RPMI7951 (cell line): ENCODE measurements around the gene ZNF831. TPM values are rescaled to one million over a fixed set of nuclear protein-coding genes. Genes with fewer than 3 reads are reported as not detected.
A peak's percentile ranks its signal among the peaks of the same experiment; 100 is the strongest.

Experiments
- DNase-seq: peaks from one replicate; pipeline ENCODE4 v3.0.0-alpha.2; 2012; ENCODE audit warnings: low read depth
- total RNA-seq: library from RNA; depleted of rRNA; stranded (reverse); fragments of >200 nt; shearing (Covaris generic); gene quantifications from 2 replicates; pipeline ENCODE4 v1.2.3, GENCODE V29; 2014

ZNF831 gene
- total RNA-seq, 1 experiment from 2014 or later: not detected

DNA sequence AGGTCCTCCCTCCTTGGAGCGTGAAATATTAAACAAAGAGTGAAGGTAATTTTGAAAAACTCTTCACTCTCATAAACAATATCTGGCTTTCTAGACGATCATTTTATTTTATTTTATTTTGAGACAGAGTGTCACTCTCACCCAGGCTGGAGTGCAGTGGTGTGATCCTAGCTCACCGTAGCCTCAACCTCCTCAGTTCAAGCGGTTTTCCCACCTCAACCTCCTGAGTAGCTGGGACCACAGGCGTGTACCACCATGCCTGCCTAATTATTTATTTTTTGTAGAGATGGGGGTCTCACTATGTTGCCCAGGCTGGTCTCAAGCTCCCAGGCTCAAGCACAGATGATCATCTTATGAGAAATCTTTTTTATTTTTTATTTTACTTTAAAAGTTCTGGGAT, 16.4 kb downstream of the ZNF831 start:
- DNase-seq: no peak

DNA sequence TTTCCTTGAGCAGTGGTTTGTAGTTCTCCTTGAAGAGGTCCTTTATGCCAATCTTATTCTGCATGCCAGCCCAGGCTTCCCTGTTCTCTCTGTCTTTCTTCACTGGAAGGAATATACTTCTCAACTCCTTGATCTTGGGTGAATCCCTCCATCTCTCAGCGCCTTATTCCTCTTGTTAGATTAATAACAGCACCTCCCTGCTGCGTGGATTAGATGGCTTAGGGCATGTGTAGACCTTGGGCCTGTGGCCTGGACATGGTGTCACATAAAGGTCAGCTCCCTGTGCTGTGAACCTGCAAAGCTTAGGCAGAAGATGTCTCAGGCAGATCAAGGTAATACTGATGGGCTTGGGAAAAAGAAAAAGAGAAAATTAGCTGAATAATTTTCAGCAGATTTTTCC, 18.3 kb downstream of the ZNF831 start:
- DNase-seq: no peak

DNA sequence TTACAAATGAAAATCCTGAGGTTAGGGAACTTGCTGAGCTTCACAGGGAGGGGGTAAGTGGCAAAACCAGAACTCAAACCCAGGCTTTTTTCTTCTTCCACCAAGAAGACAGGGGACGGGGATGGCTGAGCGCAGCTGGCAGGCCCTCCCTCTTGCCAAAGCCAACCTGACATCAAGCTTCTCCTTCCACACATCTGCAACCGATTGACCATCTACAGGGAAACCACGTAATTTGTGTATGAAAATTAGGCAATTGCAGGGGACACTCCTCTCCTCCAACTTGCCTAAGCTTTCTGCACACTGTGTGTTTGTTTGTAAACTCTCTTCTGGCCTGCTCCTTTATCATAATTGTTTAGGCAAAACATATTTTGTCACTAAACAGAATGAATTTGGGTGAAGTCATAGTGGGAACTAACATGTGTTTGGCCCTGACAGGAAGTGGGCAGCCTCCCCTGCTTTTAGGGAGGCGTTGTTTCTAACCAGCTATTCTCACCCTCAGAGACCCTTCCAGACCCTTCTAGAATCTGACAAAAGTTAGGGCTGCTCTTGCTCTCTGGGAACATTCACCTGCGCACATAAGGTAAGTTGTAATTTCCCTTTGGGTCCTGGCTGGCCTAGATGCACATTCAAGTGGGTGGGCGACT, 18.9 kb downstream of the ZNF831 start:
- DNase-seq: no peak

DNA sequence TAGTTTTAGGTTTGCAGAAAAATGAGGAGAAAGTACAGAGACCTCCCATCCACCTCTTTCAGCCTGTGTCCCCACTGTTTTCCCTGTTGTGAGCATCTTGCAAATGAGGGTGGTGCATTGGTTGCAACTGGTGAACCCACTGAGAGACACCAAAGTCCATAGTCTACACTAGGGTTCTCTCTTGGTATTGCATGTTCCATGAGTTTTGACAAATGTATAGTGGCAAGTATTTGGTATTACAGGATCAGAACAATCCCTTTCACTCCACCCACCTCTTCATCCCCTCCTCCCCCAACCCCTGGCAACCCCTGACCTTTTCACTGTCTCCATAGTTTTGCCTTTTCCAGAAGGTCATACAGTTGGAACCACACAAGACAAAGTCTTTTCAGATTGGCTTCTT, 20.1 kb downstream of the ZNF831 start:
- no peak for DNase-seq

DNA sequence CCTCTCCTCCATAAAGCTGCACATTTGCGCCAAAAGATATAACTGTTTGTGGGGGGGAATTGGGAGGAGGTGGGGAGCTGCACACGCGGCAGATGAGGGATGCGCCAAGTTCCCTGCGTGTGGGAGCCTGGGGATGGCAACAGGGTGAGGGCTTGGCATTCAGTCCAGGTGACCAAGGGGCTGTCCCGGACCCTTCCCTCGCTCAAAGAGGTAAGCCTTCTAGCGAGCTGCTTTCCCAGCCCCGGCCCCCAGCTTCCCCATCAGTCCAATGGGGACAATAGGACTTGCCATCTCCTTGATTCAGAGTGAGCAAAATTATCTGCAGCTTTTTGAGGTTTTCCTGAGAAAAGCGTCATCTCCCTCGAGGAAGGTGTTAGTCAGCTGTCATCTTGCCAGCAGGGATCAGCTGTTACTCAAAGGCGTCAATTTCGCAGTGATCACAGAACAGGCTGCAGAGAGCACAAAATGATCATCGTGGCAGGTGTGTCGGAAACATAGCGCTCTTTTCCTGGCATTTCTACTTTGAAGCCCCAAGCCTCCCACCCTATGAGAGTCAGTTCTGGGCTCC, 21.3 kb downstream of the ZNF831 start:
- DNase-seq: peak; percentile 22

DNA sequence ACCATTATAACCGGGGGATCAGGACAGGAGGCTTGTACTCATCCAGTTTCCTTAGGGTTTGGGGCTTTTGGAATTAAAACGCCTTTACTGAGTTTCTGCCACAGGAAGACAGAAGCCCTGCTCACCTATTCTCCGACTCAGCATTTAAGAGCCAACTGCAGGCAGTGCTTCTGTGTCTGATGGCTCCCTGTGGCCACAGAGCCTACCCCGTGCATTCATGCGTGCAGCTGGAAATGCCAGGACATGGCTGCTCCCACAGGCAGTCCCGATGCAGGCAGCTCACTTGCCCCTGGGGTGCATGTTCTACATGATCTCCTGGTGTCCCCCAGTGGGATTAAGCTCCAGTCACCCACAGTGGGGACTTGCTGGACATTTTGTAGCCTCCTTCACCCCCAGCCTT, 22.2 kb downstream of the ZNF831 start:
- no peak for DNase-seq

DNA sequence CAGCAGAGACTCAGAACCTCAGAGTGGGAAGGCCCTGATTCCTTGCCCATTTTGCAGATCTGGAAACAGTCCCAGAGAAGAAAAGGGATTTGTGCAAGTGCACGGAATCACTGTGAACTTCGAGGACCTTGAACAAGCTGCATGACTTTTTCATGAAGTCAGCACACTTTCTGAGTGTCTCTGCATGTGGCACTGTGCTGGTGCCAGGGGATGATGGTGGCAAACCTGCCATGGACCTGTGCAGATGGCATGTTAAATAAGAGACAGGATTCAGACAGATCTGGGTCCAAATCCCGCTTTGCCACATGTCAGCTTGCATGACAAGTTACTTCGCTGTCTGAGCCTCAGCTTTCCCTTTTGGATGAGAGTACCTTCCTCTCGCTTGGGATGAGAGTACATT, 26.8 kb downstream of the ZNF831 start:
- no peak for DNase-seq

DNA sequence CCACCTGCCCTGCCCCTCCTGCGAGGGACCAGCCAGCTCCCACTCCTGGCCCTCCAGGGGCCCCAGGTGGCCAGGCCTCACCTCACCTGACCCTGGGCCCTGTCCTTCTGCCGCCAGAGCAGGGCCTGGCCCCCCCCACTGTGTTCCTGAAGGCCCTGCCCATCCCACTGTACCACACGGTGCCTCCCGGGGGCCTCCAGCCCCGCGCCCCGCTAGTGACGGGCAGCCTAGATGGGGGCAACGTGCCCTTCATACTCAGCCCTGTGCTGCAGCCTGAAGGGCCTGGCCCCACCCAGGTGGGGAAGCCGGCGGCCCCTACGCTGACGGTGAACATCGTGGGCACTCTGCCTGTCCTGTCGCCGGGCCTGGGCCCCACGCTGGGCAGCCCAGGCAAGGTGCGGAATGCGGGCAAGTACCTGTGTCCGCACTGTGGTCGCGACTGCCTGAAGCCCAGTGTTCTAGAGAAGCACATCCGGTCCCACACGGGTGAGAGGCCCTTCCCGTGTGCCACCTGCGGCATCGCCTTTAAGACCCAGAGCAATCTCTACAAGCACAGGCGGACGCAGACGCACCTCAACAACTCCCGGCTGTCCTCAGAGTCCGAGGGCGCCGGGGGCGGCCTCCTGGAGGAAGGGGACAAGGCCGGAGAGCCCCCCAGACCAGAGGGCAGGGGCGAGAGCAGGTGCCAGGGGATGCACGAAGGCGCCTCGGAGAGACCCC, 27.6 kb downstream of the ZNF831 start:
- no peak for DNase-seq

DNA sequence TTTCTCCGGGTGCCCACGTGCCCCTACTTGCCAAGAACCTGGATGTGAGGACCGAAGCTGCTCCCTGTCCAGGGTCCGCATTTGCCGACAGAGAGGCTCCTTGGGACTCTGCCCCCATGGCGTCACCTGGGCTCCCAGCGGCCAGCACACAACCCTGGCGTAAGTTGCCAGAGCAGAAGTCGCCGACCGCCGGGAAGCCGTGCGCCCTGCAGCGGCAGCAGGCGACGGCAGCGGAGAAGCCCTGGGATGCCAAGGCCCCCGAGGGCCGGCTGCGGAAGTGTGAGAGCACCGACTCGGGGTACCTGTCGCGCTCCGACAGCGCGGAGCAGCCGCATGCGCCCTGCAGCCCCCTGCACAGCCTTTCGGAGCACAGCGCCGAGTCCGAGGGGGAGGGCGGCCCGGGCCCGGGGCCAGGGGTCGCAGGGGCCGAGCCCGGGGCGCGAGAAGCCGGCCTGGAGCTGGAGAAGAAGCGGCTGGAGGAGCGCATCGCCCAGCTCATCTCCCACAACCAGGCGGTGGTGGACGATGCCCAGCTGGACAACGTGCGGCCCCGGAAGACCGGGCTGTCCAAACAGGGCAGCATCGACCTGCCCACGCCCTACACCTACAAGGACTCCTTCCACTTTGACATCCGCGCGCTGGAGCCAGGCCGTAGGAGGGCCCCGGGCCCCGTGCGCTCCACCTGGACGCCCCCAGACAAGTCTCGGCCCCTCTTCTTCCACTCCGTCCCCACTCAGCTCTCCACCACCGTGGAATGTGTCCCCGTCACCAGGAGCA, 28.3 kb downstream of the ZNF831 start:
- DNase-seq: no peak

DNA sequence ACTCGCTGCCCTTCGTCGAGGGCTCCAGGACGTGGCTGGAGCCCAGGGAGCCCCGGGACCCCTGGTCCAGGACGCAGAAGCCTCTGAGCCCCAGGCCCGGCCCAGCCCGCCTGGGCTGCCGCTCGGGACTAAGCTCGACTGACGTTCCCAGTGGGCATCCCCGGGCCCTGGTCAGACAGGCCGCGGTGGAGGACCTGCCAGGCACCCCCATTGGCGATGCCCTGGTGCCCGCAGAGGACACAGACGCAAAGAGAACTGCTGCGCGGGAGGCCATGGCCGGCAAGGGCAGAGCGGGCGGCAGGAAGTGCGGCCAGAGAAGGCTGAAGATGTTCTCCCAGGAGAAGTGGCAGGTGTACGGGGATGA, 28.9 kb downstream of the ZNF831 start:
- no peak for DNase-seq

DNA sequence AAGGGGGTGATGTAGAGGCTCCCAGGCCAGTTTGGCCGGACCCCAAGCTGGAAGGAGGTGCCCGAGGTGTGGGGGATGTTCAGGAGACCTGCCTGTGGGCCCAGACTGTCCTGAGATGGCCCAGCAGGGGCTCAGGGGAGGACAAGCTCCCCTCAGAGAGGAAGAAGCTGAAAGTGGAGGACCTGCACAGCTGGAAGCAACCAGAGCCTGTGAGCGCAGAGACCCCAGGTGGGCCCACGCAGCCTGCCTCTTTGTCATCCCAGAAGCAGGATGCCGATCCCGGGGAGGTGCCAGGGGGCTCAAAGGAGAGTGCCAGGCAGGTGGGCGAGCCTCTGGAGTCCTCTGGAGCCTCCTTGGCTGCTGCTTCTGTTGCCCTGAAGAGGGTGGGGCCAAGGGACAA, 29.7 kb downstream of the ZNF831 start:
- no peak for DNase-seq

DNA sequence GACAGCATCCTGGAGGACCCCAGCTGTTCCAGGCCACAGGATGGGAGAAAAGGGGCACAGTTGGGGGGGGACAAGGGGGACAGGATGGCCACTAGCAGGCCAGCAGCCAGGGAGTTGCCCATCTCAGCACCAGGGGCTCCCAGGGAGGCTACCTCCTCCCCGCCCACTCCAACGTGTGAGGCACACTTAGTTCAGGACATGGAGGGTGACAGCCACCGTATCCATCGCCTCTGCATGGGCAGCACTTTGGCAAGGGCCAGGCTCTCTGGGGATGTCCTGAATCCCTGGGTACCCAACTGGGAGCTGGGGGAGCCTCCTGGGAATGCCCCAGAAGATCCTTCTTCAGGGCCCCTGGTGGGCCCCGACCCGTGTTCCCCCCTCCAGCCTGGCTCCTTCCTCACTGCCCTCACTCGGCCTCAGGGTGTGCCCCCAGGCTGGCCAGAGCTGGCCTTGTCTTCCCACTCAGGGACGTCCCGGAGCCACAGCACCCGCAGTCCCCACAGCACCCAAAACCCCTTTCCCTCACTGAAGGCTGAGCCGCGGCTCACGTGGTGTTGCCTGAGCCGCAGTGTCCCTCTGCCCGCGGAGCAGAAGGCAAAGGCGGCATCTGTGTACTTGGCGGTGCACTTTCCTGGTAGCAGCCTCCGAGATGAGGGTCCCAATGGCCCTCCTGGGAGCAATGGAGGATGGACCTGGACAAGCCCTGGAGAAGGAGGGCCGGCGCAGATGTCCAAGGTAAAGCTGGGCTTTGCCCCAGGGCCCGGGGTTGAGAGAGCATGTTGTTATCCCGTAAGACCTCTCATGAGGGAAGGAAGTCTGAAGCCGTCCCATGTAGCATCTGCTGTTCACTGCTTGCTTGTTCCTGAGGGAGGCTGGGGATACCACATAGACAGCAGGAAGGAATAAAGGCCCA, 30.7 kb downstream of the ZNF831 start:
- no peak for DNase-seq

DNA sequence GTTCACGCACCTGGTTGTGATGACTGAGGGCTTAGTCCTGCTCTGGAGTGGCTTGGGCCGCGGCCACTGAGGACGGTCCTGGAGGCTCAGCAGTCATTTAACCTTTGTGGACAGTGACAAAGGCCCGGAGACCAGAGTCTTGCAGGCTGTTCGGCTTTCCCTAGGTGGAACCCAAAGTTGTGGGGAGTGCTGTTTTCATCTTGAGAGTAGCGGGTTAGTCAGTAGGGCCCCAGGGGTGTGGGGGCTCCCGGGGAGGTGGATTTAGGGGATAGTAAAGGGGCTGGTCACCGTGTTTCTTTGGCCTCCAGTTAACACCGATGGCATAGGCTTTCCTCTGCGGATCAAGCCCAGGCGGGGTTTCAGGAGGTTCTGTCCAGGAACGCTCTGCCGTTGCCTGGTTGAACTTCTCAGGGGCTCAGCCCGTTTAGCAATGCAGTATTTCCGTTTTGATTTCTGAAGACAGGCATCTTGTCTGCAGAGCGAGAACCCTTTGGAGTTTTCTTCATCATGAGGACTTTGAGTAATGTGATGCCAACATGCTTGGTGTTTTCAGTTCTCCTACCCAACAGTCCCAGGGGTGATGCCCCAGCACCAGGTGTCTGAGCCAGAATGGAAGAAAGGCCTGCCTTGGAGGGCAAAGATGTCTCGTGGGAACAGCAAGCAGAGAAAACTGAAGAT, 31.8 kb downstream of the ZNF831 start:
- DNase-seq: no peak

DNA sequence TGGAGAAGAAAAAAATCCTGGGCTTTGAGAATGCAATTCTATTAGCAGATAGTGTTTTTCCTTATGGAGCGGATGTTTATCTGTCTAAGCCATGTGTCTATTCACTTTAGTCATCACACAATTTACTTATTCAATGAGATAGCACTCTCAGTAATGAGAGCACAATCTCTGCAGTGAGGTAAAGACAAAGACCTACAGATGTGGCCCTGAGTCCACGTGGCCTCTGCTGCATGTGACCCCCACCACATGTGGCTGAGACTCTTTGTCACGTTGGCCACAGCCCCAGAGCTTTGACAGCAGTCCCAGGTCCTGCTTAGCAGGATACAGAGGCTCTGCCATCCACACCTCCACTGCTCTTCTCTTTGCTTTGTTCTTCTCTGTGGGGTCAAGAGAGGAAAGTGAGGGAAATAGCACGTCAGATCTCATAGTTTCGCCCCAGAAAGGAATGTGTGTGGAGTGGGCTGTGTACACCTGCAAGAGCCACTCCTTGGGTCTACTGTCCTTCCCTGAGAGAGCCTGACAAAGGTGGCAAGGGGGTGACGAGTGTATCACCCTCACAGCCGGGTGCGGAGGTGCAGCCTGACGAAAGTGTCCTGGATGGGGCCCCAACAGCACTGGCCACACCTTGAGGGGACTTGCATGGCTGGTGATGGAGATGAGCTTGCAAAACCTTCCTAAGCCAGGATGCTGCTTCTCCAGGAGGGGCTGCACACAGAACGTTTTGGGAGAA, 40.7 kb downstream of the ZNF831 start:
- no peak for DNase-seq

DNA sequence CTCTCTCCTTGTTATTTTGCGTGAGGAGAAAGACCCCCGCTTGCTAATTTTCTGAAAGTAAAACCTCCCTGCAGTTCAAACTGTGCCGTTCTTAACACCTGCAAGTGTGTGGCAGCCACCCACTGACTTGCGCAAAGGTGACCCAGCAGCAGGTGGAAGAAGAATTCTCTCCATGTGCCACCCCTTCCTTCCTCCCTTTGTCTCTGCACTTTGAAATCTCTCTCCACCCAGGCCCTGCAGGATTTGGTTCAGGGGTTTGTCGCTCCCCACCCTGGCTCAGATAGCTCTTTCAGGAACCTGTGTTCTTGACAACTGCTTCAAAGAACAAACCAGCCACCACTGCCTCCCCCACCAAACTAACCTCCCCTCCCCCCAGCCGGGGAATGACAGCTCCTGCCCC, 41.4 kb downstream of the ZNF831 start:
- no peak for DNase-seq

DNA sequence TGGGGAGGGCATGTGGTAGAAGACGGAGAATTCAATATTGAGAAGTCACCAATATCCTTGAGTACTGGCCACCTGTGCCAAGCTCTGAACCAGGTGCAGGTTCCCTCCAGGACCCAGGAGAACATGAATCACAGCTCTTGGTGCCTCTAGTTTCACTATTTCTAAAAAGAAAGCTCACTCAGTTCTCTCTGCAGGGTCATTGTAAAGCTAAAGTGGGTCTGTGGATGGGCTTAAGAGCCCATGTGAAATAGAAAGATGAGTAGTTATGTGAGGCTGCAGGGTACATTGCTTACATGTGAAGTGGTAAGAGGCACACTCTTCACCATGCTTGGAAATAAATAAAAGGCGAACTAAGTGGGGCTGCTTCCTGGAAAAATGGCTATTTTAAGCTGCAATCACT, 43.6 kb downstream of the ZNF831 start:
- DNase-seq: no peak

DNA sequence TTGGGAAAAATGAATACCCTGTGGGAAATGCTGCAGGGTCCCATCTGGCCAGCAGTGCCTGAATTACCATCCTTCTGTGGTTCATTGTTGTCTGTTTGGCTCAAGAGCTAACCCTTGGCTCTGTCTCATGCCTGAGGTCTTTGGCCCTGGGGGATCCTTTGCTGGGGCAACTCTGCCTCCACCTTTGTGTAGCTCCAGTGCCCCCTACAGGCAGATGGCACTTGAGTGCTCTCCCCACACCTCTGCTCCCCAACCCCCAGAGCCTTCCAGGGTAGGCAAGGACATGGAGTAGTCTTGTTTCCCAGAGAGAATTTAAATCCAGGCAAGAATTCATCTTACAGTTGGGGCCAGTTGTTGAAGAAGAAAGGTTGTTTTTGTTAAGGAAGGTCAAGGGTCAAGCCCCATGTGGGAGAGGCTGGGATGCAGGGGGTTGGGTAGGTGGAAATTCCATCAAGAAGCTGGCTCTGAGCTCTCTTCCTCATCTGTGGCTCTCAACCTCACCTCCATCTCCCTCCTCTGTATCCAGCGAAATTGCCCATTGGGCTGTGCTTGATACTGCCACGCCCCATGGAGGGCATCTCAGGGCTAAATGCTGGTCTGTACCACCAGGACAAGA, 44.2 kb downstream of the ZNF831 start:
- peak; percentile 31 for DNase-seq

DNA sequence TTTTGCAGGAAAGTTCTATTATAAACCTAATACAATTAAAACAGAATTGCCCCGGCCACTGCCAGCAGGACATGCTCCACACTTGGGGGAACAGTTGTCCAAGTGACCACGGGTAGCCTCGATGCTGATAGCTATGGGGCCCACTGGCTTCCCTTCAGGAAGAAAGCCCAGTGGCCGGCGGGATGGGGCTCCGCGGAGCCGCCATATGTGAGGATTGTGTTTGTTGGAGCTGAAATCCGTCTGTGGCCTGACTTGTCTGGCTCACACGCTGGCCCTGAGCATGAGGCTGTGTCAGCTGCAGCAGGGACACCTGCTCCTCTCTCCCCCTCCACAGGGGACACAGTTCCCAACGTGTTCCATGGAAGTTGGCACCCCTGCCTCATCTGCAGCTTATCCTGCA, 46.6 kb downstream of the ZNF831 start:
- no peak for DNase-seq

DNA sequence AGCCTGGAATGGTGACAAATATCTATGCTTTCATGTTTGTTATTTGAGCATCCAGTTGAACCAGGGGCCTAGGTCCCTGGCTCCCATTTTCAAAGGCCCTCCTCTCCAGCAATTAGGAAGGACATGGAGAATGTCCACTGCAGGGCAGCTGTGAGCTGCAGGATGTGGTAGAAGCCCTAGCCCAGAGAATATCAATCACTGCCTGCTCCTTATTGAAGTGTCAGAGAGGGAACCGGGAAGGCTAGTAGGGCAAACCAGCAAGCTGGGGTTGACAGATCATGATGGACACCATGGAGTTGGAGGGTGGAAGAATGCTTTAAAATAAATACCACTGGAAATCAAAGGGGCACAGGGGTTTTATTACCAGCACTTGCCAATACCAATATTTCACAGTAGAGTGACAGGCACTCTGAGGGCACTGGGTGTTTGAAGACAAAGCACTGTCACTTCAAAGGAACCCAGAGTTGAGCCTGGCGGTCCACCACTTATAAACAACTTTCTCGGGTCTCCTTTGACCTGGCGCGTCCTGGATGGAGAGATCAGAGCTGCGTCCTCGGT, 47.7 kb downstream of the ZNF831 start:
- DNase-seq: no peak

DNA sequence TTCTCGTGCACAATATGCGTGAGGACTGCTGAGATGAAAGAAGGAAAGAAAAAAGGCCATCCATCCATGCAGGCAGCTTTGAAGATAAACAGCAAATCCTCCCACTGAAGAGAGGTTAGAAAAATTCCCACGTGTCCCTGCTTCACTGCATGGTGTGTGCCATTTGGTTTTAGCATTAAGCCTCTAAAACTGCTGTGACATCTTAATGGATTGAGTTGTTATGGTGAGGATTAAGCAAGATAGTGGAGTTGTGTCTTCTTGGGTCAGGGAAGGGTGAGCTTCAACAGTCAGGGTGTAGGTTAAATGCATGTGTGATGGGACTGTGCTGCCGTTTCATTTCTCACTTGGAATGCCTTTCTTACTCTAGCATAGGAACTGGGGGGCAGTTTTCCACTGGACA, 50.5 kb downstream of the ZNF831 start:
- no peak for DNase-seq
